Measurements from ENCODE around the gene ATP6V1B1.

DNA sequence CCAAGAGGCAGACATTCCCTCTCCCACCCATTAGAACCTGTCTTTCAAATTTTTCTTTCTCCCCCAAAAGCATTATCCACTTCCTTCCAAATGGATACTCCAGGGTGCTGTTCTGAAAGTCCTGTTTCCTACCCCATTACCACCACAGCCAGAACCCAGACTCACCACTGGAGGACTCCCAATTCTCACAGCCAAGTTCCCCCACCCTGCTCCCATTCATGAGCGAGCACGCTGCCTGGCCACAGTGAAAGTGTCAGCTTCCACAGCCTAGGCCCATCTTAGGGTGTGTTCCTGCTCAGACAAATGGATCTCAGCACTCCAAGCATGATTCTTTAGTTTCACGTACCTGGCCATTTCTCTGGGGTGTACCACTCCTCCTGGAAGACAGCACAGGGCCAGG lies 38.9 kb downstream of the ATP6V1B1 start:
- TF ChIP-seq, protein P1, sequence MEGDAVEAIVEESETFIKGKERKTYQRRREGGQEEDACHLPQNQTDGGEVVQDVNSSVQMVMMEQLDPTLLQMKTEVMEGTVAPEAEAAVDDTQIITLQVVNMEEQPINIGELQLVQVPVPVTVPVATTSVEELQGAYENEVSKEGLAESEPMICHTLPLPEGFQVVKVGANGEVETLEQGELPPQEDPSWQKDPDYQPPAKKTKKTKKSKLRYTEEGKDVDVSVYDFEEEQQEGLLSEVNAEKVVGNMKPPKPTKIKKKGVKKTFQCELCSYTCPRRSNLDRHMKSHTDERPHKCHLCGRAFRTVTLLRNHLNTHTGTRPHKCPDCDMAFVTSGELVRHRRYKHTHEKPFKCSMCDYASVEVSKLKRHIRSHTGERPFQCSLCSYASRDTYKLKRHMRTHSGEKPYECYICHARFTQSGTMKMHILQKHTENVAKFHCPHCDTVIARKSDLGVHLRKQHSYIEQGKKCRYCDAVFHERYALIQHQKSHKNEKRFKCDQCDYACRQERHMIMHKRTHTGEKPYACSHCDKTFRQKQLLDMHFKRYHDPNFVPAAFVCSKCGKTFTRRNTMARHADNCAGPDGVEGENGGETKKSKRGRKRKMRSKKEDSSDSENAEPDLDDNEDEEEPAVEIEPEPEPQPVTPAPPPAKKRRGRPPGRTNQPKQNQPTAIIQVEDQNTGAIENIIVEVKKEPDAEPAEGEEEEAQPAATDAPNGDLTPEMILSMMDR (IDR thresholded peaks at IDR 0.05; ENCODE audit: low read depth, low read length, poor library complexity, severe bottlenecking): no peak
- TF ChIP-seq EZH2phosphoT487 (IDR thresholded peaks at IDR 0.05; ENCODE audit: borderline replicate concordance, low read length): no peak

Measured in DOHH2 (cell line).